Measurements from ENCODE around the gene PTPRU.
"Not testable (repeated sequence)": the region's sequence is repeated elsewhere in the genome, so short reads cannot be mapped to it uniquely, and the experiment has no call there.

PTPRU gene

DNA sequence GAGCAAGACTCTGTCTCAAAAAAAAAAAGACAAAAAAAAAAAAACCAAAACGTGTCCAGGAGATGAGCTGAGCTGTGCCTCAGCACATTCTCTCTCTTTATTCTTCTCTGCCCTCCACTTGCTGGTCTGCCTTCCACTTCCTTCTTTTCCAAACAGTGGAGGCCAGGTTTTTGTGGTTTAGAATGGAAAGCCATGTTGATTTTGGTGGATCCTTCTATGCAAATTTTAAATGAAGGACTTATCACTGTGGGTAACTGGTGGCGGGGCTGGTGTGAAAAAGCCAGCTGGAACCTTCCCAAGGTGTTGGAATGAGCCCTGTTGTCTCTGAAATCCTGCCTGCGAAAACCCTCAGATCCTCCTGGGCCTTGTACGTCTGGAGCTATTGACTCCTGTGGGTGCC, 61.9 kb downstream of the PTPRU start:
- no peak for DNase-seq

DNA sequence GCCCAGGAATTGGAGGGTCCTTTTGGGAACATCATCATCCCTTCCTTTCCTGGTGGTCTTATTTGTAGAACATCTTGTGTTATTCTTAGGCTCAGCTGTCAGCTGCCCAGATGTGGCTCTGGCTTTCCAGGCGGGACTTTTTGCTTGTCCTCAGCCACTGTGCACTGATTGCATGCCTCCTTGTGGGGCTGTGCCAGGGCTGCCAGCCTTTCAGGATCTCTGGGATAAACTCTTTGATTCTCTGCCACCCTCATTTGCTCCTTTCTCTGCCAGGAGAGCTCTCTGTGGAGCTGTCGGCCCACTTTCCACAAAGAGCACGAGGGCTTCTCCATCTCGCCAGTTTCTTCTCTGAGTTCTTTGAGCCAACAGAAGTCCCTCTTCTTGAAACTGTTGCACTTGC, 63.1 kb downstream of the PTPRU start:
- DNase-seq: no peak

DNA sequence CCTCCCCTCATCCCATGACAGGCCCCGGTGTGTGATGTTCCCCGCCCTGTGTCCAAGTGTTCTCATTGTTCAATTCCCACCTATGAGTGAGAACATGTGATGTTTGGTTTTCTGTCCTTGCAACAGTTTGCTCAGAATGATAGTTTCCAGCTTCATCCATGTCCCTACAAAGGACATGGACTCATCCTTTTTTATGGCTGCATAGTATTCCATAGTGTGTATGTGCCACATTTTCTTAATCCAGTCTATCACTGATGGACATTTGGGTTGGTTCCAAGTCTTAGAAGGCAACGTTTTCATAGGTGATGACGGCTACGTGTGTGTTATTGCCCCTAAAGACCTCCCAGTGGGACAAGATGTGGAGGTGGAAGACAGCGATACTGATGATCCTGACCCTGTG, 65.4 kb downstream of the PTPRU start:
- DNase-seq: not testable (repeated sequence)

DNA sequence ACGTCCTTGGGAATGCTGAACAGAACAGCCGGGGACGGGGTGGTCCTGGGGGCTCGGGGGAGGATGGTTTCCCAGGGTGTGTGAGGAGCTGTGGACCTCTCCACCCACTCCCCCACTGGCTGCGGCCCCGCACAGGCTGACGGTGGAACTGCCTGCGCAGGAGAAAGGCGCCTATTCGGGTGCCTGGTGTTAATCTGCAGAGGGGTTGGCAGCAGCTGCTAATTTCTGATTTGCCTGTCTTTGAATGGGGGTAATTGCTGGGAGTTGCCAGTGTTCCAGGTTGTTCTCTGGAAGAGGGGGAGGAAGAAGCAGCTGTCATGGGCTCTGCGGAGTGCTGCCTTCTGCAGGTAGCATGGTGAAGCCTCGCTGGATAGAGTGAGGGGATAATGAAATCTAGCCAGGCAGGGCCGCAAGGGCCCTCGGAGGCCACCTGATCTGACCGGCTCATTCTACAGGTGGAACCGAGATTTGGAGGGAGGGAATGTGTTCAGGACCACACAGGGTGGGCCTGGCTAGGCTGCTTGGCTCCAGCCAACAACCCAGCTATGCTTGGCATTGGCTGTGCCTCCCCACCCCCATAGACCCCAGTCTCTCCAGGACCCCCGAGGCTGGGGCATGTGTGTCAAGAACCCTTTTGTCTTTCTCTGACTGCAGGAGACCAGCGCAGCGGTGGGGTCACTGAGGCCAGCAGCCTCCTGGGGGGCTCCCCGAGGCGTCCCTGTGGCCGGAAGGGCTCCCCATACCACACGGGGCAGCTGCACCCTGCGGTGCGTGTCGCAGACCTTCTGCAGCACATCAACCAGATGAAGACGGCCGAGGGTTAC, 67.1 kb downstream of the PTPRU start:
- DNase-seq: no peak

DNA sequence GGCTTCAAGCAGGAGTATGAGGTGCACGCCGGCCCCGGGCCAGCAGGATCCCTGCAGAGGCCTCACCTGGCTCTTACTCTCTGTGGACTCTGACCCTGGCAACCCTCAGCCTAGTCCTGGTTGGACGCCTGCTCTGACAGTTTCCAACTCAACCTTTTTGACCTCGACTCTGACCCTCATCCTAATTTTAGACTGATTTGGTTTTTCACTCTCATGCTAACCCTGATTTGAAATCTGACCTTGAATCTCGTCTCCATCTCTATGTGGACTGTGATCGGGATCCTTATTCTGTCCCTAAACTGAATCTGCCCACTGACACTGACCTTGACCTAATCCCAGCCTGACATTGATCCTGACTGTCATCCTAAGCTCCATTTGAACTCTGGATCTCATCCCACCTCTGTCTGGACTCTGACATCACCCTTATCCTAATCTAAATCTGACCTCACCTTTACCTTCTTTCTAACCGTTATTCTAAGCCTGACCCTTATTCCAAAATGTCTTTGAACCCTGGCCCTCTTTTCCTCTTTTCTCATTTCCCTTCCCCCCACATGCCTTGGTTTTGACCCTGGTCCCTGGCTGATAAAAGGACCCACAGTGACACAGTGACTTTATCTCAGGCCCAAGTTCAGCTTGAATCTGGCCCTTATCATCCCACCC, 67.8 kb downstream of the PTPRU start:
- no peak for DNase-seq

DNA sequence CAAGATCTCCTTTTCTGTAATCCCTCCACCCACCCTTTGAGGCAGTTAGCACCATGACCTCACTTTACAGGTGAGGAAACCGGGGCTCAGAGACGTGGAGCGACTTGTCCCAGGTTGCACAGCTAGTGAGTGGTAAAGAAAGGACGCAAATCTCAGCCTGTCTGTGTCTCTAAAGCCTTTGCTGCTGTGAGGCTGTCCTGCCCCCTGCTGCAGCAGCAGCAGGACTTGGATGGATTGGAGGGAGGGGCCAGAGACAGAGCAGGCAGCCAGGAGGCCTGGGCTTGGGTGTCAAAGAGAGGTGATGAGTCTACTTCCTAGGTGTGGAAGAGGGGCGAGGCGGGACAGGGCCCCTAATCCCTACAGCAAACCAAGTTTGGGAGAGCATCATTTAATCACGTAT, 69.6 kb downstream of the PTPRU start:
- no peak for DNase-seq

DNA sequence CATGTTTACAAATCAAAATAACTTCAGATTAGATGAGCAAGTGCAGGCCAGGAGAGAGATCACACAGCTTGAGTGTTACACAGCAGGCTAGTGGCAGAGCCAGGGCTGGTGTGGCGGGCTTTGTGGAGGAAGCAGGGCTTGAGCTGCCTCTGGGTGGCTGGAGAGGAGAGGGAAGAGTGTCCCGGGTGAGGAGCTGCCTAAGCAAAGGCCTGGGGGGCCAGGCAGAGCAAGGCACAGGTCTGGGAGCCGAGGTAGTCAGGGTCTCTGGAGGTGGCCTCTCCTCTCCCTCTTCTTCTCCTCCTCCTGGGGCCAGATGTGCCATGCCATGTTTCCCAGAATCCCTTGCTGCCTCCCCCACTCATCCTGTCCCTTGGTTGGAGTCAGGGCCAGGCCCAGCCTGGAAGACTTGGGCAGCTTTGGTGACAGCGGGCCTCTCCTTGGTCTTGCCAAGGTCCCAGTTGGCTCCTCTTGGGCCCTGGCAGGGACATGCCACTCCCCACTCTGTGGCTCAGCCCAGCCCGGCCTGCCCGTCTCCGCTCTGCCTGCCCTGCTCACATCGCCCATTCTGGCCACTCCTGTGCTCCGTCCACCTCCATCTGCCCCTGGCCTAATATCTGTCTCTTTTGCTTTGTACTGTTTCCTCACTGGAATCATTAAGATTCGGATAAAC, 70.3 kb downstream of the PTPRU start:
- no peak for DNase-seq

DNA sequence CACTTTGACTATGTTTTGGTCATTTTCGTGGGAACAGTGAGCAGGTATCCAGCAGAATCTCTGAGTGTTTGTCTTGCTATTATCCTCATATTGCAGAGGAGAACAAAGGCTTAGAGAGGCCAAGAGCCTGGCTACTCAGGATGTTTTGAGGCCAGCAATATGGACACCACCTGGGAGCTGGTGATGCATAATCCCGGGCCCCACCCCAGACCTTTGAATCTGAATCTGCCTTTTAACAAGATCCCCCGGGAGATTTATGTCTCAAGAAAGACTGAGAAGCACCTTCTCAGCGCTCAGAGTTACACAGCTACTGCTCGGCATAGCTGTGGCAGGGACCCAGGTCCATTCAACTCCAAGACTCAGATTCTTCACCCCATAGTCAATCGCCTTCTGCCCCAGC, 72.8 kb downstream of the PTPRU start:
- no peak for DNase-seq

DNA sequence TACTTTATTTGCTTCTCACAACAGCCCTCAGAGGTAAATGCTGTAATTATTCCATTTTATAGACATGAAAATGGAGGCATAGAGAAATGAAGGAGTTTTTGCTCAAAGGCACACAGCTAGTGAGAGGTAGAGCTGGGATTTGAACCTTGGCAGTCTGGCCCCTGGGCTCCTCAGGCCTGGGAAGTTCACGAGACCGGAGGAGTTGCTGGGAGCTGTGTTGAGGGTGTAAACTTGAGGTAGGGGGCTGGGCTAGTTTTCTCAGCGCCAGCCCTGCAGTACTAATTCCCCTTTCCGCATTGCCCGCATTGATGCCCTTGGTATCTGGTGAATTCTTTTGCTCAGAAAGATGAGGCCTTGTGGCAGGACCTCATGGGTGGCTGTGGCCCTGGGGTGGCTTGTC, 73.3 kb downstream of the PTPRU start:
- DNase-seq: no peak

DNA sequence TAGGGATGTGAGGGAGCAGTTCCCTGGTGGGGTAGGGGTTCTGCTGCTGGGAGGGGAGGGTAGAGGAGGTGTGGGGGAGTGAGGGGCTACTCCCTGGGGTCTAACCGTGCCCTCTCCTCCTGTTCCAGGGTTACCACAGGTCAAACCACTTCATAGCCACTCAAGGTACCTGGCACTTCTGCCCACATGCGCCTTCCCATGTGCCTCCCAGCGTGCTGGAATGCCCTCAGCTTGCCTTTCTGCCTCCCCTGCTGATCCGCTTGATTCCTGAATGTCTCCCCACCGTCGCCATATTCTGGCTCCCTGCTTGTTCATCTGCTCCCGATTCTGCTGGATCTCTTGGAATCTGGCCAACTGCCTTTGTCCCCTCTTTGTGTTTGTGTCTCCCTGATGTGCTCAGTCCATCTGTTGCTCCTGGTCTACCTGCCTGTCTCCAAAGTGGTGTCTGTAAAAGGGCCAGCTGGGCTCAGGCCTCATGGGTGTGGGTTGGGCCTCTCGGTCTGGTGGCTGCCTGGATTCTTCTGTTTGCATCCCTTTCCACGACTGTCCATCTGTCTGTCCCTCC, 74.4 kb downstream of the PTPRU start:
- no peak for DNase-seq

DNA sequence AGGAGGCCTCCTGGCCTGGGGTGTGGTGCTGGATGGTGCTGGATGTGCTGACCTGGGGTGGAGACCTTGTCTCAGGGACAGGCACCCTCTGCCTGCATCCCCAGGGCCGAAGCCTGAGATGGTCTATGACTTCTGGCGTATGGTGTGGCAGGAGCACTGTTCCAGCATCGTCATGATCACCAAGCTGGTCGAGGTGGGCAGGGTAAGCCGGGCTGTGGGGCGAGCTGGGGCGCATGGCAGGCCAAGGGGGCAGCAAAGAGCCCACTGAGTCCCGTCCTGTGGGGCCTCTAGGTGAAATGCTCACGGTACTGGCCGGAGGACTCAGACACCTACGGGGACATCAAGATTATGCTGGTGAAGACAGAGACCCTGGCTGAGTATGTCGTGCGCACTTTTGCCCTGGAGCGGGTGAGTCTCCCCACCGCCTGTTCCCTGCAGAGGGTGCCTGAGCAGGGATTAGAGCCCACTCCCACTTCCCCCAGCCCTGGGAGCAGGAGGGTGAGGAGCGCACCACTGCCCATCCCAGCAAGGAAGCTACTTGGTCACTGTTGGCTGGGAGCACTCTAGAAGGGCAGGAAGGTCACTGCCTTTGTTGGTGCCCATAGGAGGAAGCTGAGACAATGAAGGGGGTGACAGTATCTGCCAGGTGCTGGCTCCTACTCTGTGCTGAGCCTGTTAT, 75.2 kb downstream of the PTPRU start:
- no peak for DNase-seq

DNA sequence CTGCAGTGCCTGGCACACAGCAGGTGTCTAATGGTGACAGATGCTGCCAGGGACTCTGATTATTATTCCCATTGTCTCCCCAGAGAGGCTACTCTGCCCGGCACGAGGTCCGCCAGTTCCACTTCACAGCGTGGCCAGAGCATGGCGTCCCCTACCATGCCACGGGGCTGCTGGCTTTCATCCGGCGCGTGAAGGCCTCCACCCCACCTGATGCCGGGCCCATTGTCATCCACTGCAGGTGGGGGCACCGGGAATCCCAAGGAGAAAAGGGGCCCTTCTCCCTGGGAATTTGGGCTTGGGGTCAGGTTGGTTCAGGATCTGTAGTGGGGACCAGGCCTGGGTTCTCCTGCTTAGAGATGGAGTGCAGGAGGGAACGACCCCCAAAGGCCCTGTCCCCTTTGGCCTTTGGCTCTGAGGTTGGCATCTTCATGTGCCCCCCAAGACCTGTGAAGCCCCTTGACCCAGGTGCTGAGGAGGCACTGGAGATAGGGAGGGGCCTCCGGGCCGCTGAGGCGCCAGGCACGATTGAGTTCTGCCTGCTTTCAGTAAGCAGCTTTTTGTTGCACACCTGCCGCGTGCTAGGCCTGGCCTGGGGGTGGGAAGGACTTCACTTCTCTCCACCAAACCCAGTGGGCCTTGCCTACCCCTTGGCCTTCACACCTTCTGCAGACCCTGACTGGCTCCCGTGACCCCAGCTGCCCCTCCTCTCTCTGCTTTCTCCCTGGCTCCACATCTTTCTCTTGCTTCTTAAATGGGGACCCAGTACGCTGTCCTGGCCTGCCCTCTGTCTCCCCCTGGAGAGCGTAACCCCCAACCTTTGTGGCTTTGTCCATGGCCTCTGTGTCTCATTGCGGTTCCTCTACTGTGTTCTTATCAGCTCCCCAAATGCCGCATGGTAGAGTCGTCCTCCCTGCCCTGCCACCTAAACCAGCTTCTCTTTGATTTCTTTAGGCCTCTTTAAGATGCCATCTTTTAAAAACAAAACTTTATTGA, 76.4 kb downstream of the PTPRU start:
- DNase-seq: no peak

DNA sequence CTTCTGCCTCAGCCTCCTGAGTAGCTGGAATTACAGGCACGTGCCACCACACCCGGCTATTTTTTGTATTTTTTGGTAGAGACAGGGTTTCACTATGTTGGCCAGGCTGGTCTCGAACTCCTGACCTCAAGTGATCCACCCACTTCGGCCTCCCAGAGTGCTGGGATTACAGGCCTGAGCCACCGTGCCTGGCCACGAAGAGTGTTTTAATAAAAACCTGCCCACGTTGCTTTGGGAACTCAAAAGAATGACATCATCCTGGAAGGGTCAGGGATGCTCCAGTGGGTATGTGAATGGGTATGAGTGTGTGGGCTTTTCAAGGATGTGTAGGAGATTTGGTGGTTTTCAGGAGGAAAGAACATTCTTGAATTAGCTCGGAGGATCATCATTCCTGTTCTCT, 78.4 kb downstream of the PTPRU start:
- DNase-seq: not testable (repeated sequence)

DNA sequence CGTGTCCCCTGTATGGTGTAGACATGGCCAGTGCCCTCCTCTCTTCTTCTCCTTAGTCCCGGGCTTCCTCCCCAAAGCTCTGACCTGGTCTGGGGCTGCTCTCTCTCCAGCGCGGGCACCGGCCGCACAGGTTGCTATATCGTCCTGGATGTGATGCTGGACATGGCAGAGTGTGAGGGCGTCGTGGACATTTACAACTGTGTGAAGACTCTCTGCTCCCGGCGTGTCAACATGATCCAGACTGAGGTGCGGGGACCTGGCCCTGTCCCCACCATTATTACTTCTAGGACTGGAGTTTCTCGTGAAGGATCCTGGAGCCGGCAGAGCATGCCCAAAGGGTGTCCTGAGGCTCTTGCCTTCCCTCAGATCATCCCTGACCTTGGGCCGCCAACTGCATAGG, 78.9 kb downstream of the PTPRU start:
- no peak for DNase-seq

DNA sequence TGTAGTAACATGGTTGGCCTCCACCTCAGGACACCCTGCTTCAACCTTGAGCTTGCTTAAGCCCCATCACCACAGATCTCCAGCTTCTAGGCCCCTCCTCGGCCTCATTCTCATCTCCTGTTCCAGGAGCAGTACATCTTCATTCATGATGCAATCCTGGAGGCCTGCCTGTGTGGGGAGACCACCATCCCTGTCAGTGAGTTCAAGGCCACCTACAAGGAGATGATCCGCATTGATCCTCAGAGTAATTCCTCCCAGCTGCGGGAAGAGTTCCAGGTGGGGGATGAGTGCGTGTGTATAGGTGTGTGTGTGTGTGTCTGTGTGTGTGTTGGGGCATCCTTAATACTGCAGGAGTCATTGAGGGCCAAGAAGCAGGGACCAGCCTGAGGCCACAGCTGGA, 79.6 kb downstream of the PTPRU start:
- DNase-seq: no peak

DNA sequence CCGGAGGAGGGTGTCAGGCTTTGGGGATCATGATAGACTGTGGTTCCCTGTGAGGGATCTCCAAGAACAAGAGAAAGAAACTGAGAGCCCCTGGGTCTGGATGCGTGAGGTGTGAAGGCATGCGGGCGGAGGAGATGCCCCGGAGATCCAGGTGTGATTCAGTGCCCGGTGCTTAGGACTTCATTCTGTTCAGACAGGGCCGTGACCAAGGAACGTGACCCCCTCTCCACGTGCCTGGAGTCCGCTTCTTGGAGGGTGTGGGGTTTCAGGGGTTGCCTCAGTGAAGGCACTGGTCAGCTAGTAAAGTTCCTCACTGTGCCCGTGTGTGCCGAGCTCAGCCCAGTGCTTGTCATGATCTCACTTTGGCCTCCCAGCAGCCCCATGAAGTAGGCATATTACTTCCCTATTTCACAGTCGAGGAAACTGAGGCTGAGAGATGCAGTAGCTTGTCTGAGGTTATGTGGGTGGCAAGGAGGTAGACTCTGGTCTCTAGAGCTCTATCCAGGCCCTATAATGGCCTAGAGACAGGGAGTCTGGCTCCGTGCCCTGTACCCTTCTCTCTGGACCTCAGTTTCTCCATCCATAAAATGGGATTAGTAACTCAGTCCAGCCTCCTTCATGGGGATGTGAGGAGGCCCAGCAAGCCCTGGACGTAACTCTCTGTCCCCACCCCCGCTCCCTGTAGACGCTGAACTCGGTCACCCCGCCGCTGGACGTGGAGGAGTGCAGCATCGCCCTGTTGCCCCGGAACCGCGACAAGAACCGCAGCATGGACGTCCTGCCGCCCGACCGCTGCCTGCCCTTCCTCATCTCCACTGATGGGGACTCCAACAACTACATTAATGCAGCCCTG, 81.0 kb downstream of the PTPRU start:
- DNase-seq: no peak

DNA sequence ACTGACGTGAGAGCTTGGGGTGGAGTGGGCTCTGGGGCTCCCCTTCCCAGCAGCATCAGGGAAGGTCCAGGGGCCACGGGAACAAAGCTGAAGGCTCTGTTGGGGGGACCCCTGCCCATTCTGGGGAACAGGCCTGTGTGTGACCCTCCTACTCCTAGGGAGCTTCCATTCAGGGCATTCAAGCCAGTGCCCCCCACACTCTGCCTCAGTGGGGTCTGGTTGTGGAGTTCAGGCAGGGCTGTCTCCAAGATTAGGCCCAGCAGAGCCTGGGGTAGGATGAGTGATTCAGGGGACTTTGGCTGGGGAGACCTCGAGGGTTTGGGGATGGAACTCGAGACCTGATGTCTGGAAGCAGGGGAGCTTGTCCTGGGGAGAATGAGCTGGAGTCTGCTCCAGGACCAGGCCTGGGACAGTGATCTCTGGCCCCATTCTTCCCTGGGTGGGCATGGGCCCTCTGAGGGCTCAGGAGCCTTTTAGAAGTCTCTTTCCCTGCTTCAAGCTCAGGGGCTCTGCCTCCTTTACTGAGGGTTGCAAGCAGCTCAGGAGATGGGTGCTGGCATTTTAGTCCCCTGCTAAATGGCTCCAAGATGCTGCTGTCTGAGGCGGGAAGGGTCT, 81.7 kb downstream of the PTPRU start:
- DNase-seq: no peak

DNA sequence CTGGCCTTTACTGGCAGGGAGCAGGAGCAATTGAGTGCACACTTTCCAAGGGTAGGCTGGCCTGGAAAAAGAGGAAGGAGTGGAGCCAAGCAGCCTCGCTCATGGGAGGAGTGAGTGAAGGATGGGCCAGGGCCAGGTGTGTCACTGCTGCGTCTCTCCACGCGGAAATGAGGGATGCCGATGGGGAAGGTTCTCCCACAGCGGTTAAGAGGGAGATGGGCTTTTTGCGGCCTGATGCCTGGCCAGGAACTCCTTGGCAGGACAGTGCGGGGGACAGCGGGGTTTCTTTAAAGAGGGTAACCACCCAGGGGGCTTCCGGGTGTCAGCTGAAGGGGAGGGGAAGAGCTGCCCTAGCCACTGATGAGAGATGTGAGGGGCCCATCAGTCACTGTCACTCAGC, 82.4 kb downstream of the PTPRU start:
- no peak for DNase-seq

DNA sequence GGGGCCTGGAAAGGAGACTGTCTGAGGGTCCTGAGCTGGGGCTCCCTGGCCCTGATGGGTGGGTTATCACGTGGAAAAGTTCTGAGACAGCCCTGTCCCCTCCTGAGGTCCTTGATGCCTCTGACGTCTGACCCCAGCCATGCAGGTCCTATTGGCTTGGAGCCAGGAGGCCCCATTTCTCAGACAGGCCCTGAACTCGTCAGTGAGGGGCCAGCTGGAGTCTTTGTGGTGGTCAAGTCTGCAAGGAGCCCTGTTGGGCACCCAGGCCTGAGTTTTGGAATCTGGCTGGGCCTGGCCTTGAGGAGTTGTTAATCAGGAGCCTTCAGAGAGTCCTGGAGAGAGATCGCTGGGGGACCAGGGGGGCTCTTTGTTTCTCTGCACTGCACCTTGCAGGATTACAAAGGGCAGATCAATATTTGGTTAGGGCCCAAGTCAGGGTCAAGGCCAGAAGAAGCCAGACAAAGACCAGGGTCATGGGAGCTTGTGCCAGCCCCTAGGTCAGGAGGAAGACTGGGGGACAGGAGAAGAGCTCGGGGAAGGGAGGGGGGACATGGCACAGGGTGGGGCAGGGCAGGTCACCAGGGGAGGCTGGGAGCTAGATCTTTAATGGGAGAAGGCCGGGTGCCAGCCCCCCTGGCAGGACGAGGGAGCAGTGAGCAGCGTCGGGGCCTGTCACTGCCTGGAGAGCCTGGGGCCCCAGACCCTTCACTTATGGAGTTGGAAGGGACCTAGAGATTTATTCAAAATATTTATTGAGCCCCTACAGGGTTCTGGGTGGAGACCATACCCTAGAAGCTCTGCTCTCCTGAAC, 83.2 kb downstream of the PTPRU start:
- DNase-seq: no peak
